Stimulated activated CD4-positive, alpha-beta T cell treated with anti-CD3 and anti-CD28 coated beads, Interleukin-1b, Interleukin-23, amount 100 ng/mL, for 1 hour (primary cell): ENCODE results near the gene SIX6.

Source experiments
- DNase-seq, 2 donors: peaks; one replicate each; pipeline ENCODE4 v3.0.0-alpha.2; 2020; ENCODE audit warnings: low read depth in 2 of 2

SIX6 gene

DNA sequence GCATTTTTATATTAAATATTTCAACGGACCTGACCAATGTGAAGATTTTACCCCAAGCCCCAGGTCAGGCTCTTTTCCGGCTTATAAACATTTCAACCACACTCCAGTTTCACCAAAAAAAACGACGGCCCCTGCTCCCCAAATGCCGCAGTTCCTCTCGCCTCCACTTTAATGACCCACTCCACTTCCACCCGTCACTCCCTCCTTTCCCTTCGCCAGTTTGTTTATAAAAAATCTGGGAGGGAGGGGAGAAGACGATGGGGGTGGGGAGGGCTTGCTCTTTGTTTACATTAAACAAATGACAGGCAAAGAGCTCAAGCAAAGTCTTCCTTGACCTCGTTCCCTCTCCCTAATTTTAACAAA, 5.4 kb downstream of the SIX6 start:
- DNase-seq: no peak

GRCh38 chr14:60514741-60515491, 6.0 kb downstream of the SIX6 start:
- no peak for DNase-seq

DNA sequence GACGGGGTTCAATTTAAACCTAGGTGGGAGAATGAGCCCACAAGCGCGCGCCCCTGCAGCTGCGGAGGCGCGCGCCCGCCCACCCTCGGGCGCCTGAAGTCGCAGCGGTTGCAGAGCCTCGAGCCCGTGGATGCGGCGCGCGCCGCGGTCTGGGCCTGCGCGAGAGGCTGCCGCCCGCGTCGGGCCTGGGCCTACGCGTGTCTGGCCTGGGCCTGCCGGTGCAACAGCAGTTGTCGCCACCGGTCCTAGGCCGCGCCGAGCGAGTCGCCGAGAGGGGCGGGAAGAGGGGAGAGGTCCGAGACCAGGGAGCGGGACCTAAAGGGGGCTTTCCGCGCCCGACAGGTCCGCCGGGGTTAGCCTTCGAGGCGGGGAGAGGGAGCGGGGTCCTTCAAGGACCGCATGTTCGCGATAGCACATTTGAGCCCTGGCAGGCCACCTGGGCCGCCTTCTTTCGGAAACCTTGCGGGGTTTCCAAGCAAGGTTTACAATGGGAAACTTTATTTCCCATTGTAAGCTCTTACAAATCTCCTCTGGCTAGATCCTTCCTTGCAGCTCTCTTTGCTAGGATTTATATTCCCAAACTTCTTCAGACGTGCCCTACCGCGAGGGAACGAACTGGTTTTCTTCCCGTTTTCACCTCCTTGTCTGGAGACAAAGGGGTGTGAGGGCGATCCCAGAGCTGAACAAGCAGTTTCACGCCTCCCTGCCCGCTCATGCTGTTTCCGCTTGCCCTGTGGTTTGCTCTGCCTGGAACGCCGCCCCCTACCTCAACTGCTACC, 6.8 kb downstream of the SIX6 start:
- no peak for DNase-seq

DNA sequence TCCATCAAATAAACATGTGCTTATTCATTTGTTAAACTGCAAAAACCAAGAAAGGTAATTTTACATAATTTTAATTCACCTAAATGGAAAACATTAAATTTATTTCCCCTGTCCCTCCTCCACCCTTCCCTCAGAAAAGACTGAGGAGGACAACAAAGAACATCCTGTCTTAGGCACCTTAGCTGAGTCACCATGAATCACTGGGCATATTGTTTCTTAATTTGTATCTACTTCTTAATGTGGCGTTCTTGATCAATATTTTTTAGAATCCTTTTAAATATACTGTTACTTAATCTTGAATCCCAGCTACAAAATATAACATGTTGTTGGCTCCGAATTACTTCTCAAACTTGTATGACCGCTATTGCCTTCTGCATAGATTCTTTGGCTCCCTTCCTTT, 23.5 kb downstream of the SIX6 start:
- DNase-seq: no peak

GRCh38 chr14:60537663-60538062, 28.7 kb downstream of the SIX6 start:
- DNase-seq: no peak

GRCh38 chr14:60544659-60545058, 35.7 kb downstream of the SIX6 start:
- DNase-seq: no peak

- DNase-seq: no peak
Measured at GRCh38 chr14:60553808-60554207, 44.9 kb downstream of the SIX6 start.

DNA sequence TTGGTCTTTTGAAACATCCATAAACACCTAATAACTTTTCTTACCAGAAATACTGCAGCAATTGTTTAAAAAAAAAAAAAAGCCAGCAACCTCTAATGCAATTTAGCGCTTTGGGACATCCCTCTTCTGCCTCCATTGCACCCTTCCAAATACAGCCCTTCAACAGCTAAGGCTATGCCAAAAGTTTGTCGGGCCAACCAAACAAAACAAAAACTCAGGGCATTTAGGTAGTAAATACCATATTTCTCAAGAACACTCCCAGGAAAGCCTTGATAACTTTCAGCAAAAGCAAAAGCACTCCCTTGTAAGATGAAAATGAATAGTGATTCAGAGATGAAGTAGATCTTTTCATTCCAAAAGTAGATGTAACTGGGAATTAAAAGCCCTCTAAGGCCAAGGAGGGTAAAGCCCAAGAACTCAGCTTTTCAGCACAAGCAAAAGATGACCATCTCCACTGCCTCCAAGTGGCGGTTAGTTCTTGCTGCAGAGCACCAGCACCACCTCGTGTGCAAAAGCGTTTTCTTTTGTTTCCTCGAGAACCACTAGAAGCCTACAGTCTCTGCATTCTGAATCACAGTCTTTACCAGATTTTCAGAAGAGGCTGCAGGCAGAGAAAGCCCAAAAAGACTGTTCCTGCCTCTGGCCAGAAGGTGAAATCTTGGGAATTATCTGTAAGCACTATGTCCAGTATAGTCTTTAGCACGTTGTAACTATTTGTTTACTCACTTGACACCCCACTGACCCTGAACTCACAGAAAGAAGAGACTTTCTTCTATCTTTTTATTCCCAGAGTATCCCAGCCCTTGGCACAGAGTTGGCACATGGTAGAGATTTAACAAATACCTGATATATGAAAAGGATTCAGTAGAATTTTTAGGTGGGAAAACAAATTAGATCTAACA, 53.1 kb downstream of the SIX6 start:
- DNase-seq: no peak
